ENCODE results near the gene PNISR.

Gene PNISR

DNA sequence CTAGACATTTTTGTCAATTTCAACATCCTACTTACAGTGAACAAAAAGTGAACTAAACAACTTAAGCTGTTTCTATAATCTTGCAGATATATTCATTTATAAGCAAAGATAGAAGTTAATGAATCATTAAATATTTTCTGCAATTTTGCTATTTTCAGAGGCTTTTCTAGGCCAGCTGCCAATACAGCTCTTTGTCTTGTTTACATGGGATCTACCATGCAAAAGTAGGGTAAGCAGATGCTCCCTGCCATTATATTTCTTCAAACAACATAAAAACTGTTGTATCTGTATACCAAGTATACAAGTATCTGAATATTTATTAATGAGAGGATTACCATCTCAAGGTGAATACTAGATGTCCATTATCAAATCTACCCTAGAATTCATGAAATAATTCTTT is 15.4 kb downstream of the PNISR start:
- no peak for DNase-seq (ENCODE audit: low spot score)

DNA sequence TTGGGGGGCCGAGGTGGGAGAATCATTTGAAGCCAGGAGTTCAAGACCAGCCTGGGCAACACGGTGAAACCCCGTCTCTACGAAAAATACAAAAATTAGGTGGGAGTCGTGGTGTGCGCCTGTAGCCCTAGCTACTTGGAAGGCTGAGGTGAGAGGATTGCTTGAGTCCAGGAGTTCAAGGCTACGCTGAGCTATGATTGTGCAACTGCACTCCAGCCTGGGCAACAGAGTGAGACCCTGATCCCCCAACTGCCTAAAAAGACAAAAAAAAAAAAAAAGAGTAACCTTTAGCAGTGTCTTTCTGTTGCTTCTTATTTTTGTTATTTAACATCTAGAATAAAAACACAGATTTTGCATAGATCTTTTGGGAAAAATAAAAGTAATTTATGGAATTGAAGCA is 18.0 kb downstream of the PNISR start:
- no peak for DNase-seq (ENCODE audit: low spot score)

DNA sequence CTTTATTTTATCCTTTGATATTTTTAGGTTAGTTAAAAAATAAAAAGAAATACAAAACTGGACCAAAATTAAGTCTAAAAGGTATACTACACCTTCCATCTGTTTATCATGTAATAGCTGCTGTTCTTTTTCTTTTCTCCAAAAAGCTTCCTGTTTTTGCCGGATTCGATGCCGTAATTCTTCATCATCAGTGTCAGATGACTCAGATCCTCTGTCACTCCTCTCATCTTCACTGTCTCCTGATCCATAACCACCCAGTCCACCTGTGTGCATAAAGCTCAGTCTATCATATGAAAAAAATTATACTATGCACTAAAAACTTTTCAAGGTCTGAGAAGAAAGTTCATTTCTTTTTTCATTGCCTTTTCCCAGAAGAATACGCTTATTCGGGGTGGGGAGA is 22.7 kb downstream of the PNISR start:
- no peak for DNase-seq (ENCODE audit: low spot score)

DNA sequence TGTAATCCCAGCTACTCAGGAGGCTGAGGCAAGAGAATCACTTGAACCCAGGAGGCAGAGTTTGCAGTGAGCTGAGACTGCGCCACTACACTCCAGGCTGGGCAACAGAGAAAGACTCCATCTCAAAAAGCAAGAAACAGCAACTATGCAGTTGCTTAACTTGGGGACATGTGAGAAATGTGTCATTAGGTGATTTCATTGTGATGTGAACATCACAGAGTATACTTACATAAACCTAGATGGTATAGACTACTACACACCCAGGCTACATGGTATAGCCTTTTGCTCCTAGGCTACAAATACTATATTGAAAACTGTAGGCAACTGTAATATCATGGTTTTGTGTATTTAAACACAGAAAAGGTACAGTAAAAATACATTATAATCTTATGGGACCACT is 27.8 kb downstream of the PNISR start:
- DNase-seq (ENCODE audit: low spot score): no peak

DNA sequence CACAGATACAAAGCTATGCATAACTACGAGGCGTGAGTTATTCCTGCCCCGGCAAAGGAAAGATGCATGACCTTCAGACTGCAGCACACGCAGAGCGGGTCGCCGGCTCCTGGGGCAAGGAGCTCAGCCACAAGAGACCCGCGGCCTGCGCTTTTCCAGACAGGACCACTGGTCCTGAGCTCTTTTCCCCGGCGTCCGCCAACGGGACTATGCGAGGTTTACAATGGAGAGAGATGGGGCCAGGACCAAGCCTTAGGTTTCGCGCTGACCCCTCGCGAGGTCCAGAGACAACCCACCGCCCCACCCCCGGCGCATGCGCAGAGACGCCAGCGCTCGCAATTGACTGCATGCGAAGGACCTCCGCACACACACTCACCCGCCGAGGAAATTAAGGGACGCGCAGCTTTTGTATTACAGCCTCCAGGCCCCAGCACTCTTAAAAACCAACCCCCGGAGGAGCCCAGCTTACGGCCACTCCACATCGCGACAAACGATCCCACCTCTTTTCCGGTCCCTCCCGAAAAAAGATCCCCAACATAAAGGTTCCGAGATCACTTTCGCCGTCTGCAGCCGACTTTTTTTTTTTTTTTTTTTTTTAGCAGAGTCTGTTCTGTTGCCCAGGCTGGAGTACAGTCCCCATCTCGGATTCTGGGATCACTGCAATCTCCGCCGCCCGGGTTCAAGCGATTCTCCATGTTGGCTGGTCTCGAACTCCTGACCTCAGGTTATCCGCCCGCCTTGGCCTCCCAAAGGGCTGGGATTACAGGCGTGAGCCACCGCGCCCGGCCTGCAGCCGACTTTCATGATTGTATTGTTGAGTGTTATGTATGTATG is 31.2 kb downstream of the PNISR start, which contains the start of gene COQ3:
COQ3 (minus strand) TSS at position 498 of the 834 bp plus-strand sequence; CDS start at position 482, 16 bp downstream.
- DNase-seq (ENCODE audit: low spot score): peak; percentile 87

DNA sequence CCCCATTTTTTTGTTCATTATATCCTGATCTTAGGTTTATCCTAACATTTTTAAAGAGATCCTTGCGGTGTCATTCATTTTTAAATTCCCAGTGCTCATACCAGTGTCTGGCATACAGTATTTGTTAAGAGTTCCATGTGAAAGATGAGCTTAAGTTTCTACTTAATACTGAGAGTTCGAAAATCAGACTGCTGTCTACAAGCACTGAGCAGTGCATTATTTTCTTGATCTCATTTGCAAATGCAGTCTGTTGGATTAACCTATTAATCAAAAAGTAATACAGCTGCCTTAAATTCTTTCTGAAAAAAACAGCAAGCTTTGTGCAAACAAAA is 31.8 kb downstream of the PNISR start:
- no peak for DNase-seq (ENCODE audit: low spot score)

DNA sequence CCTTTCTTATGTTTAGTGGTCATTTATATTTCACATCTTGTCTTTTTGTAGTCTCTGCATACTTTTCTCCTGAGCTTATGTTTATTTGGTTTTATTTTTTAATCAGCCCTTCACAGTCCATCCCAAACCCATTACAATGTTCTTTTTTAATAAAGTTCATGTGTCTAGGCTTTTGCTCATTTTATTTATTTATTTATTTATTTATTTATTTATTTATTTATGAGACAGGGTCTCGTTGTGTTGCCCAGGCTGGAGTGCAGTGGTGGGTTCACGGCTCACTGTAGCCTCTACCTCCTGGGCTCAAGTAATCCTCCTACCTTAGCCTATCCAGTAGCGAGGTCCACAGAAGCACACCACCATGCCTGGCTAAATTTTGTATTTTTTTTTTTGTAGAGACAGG is 34.2 kb downstream of the PNISR start:
- DNase-seq (ENCODE audit: low spot score): no peak

DNA sequence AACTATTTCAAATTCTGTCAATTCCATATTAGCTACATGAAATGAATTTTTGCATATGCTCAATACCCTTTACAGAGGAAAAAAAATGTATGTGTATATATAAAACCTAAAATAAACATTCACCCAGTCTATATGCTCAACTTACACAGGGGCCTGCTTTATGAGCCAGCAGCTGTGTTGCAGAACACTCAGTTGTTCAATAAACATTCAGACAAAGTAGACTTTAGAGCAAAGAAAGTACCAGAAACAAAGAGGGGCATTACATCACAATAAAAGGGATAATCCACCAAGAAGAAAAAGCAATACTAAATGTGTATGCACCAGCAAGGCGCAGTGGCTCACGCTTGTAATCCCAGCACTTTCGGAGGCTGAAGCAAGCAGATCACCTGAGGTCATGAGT is 40.6 kb downstream of the PNISR start:
- DNase-seq (ENCODE audit: low spot score): no peak

DNA sequence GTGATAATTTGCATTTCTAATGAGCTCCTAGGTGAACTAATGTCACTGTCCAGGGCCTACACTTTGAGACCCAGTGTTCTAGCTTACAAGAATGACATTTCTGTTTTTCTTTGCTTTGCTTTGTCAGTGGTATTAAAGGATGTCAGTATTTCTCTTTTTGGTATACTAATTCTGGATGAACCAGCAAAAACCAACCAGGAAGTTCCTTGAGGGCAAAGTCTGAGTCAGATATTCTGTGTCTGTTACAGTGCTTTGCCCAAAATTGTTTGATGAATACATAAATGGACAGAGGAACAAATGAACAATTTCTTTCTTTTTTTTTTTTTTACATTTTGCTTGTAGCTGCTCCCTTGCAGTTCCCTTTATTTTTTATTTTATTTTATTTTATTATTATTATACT is 46.5 kb downstream of the PNISR start:
- DNase-seq (ENCODE audit: low spot score): no peak

DNA sequence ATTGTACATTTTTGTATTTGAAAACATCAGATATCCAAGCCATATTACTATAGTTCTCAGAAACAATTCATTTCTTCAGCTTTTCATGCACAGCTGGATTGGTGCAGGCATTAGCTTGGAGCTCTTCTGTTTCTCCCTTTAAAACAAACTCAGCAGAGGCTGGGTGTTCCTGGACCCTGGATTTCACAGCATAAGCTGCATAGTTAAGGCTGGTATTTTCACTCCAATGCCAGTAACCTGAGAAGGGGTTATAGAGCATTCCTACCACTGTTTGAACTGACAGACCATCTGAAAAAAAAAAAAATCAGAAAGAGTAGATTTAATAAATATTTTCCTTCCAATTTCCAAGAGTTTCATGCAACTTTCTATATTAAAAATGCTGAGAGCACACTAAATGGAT is 55.6 kb downstream of the PNISR start:
- DNase-seq (ENCODE audit: low spot score): no peak

DNA sequence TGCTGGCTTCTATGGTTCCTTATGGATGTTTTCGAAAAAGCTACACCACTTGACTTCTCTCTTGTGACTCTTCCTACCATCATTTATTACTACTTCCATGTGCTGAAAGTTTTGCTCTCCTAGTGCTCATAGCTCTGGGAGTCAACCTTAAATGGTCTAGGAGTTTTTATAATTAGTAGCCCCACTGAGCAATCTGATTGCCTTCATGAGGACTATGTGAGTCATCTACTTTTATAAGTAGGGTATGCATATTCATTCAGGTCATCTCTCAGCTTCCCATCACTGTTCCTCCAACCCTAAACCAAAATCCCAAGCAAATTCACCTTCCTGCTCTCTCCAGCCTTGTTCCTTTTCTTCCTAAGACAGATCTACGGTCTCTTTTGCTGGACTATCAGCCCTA is 58.3 kb downstream of the PNISR start:
- no peak for DNase-seq (ENCODE audit: low spot score)

DNA sequence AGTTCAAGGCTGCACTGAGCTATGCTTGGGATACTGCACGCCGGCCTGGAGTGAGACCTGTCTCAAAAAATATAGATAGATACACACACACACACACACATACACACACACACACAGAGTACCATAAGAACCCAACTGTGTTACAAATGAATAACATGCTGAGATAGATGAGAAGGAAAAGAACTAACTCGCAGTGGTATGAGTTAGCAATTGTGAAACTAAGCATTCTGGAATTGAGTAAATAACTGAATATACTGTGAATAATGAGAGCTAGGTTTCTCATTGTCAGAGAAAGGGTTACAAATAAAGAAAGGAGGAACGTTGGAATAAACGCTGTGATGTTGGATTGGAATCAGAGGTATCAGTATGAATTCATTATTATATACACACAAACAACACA is 61.1 kb downstream of the PNISR start:
- DNase-seq (ENCODE audit: low spot score): no peak

DNA sequence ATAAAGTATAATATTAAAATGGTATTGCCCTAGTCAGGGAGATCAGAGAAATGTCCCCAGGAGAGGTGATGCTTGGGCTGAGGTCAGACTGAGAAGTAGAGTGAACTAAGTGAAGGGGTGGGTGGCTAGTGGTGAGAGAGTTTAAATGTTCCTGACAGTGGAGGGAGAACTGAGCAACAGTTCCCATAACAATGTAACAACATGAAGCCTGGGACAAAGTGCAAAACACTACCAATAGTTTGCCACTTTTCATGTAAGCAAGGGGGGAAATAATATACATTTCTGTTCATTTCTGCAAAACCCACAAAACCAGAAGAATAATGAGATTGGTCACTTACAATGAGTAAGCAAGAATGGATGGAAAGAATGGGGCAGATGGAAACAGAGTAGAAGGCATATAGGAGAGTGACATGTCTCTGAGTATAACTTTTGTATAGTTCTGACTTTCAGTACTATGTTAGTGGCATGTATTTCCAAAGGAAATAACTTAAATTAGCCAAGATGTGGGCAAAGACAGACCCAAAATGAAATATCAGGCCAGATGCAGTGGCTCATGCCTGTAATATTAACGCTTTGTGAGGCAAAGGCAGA is 62.3 kb downstream of the PNISR start:
- no peak for DNase-seq (ENCODE audit: low spot score)

DNA sequence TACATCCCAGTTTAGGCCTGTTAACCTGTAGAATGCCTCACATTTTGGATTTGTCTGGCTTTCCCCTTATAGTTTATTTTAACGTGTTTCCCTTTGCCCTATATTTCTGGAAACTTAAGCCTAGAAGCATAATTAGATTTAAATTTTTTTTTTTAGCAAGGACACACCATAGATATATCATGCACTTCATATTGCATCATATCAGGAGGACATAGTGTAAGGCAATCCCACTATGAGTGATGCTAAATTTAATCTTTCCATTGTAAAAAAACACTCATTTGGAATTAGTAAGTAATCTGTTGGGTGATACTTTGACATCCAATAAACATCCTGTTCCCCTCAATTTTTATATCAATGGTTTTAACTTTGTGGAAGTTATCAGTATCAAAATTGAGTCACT is 65.3 kb downstream of the PNISR start:
- DNase-seq (ENCODE audit: low spot score): no peak

DNA sequence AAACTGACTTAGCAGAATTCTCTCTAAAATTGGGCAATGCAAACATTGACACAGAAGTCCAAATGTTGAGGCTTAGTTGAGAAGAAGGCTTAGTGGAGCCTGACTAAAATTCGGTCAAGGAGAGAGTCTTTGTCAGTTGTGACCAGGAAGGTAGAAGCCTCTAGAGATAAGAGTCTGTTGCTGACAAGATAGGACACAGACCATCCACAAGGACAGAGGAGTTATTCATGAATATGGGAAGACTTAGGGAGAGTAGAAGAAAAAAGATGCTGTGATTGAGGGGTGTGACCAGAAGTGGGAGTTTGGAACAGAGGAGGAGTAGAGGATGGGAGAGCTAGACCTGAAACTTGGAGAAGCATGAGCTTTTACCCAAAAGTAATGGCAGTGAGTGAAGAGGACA is 68.5 kb downstream of the PNISR start:
- no peak for DNase-seq (ENCODE audit: low spot score)

DNA sequence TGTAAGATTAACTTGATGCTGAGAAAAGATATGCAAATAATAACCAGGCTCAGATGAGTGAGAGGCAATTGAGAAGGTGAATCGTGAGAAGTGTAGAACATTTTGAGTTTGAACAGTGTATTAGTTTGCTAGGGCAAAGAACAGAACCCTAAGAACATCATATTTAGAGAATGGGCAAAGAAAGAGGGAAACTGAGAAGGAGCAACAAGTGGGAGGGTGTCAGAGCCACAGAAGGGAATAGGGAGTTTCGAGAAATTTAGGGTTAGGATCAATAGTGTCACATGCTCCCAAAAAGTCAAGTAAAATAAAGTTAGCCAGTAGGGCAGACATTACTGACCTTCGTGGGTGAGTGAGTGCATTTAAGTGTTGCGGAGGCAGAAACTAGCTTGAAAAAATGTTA is 70.1 kb downstream of the PNISR start:
- DNase-seq (ENCODE audit: low spot score): no peak

DNA sequence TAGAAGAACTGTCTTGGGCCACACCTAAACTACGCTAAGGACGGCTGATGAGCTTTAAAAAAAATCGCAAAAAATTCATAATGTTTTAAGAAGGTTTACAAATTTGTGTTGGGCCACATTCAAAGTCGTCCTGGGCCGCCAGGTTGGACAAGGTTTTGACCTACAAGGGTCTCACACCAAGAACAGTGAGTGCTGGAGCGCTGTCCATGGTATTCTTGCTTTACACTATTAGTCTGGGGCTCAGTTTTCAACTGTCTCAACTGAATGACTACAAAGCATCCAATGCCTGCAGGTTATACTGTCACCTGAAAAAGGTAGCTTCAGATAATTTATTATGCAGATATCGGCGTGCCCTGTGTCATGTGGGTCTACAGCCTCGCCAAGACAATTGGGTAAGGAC is 72.0 kb downstream of the PNISR start:
- no peak for DNase-seq (ENCODE audit: low spot score)

DNA sequence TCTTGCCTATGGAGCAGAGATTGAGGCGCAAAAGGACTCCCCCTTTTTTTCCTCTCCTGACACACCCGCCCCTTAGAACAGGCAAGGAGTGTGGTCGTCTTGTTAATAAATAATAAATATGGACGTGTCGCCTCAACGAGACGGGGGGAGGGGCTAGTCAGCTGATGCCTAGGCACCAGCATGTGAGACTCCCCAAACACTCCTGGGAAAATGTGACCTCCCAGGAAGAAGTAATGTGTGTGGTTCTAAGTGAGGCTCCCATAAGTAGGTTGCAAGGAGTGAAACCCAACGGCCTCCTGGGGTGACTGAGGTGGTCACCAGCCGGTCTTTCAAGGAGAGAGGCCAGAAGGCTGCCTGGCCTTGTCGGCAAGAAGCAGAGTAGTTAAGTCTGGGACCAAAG is 74.5 kb downstream of the PNISR start:
- no peak for DNase-seq (ENCODE audit: low spot score)

DNA sequence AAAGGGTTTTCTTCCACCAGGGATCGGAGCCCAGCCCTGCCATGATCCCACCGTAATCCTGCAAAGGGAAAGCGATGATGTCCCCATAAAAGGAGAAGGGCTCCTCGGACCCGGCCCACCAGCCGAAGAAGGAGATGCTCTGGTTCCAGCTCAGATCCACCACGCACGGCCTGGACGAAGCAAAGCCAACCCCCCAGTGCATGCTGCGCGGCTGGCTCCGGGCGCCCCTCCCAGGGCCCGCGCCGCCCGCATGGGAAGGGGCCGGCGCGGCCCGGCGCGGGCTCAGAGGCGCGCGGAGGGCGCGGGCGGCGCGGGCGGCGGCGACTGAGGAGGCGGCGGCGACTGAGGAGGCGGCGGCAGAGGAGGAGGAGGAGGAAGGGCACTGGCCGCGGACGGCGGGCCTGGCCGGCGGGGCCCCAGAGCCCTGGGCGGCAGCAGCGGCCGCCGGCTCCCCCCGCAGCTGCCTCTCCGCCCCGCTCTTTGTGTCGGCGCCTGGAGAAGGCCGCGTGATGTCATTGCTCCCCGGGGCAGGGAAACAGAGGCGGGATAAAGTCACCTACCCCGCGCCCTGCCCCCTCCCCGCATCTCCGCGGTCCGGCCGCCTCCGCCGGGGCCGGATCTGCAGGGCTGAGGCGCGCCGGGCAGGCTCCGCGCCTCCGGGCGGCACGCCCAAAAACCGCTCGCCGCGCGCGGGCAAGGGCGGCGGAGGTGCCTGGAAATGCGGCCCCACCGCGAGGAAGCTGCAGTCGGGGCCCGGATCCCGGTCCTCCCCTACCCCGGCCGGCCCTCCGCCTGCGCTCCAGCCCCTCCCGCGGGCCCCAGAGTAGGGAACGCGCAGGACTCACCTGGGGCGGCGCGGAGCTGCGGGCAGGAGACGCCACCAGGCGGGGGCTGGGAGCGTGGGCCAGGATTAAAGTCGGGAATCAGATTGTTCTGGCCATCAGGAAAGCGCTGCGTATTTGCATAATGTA is 75.7 kb downstream of the PNISR start, which contains the start of gene FAXC:
FAXC (minus strand) TSS at position 504 of the 971 bp plus-strand sequence; CDS start at position 202, 302 bp downstream.
- no peak for DNase-seq (ENCODE audit: low spot score)

DNA sequence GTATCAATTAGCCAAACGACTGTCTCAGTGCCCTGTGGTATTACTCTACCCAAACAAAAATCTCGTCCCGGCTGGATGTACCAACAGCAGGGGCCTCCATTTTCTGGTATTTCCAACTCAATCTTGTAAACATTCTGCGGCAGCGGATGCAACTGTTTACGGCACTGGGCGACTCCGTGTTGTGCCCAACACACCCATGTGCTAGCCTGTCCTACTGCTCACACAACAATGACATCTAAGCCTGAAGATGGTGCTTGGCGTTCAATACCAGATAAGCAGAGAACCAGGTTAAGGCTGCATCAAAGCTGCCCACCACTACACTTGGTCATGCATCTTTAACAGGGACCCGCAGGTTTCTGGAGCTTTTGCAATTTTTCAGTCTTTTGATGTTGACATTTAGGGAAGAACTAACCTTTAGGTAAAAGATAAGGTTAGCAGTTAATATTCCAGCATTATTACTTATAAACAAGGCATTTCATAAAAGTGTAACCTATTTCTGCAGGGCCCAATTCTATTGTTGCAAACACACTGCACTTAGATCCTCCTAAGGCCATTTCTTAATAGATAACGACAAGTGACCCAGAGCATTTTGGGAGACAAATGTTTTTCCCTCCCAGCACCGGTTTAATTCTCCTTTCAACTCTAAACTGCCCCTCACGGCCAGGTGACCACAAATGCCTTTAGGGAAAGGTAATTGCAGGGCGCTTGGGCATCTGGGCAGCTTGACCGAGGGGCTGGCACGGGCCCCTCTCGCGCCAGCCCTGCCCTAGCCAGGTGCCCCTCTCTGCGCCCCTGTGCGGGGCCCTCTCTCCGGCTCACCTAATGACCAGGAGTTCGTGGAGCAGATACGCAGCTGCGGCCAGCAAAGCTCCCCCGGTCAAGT is 76.6 kb downstream of the PNISR start:
- no peak for DNase-seq (ENCODE audit: low spot score)
